ENCODE results near the gene ELP6.

Gene ELP6

DNA sequence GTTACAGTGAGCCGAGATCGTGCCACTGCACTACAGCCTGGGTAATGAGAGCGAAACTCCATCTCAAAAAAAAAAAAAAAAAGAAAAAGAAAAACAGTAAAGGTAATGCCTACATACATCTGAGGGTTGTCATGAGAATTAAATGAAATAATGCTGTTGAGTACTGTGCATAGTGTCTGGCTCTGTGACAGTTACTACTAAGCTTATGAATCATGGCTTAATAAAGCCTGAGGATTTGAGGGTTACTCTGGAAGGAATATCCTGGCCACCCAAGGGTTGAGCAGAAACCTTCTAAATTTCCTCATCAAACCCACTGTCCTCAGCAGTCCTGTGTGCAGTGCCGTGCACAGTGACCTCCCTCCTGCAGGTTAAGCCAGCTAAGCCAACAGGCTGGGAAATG lies 26.8 kb upstream of the ELP6 start:
- Histone ChIP-seq H3K9me3 (ENCODE audit: low read length) (no peaks in the 10 kb centered on the region), H2AFZ (ENCODE audit: low read length) (no peak overlapping the region), H3K27ac (ENCODE audit: low read depth, low read length, poor library complexity, severe bottlenecking) (no peak overlapping the region), H3K36me3 (ENCODE audit: insufficient read depth, low read length) (no peaks in the 10 kb centered on the region), H3K9ac (ENCODE audit: low read length) (no peak overlapping the region), H3K4me1 (ENCODE audit: insufficient read depth, low read length, severe bottlenecking) (no peaks in the 10 kb centered on the region), H3K4me3 (ENCODE audit: low read depth, low read length, poor library complexity, severe bottlenecking) (no peak overlapping the region), H3K9me2 (ENCODE audit: low read depth, low read length) (no peaks in the 10 kb centered on the region), H3K79me2 (ENCODE audit: insufficient read depth, low read length) (no peaks in the 10 kb centered on the region), H3K4me2 (ENCODE audit: low read length) (no peak overlapping the region), H4K20me1 (ENCODE audit: insufficient read depth, low read length) (no peaks in the 10 kb centered on the region), H3K27me3 (ENCODE audit: insufficient read depth, low read length) (peaks cover 5% of the 10 kb centered on the region; the same call in 1 of the 2 replicates), H3F3A (ENCODE audit: insufficient read depth, low read length) (no peaks in the 10 kb centered on the region)
- no peak for TF ChIP-seq EZH2 (IDR thresholded peaks at IDR 0.05; ENCODE audit: borderline replicate concordance, low read length)
- TF ChIP-seq, protein P1, sequence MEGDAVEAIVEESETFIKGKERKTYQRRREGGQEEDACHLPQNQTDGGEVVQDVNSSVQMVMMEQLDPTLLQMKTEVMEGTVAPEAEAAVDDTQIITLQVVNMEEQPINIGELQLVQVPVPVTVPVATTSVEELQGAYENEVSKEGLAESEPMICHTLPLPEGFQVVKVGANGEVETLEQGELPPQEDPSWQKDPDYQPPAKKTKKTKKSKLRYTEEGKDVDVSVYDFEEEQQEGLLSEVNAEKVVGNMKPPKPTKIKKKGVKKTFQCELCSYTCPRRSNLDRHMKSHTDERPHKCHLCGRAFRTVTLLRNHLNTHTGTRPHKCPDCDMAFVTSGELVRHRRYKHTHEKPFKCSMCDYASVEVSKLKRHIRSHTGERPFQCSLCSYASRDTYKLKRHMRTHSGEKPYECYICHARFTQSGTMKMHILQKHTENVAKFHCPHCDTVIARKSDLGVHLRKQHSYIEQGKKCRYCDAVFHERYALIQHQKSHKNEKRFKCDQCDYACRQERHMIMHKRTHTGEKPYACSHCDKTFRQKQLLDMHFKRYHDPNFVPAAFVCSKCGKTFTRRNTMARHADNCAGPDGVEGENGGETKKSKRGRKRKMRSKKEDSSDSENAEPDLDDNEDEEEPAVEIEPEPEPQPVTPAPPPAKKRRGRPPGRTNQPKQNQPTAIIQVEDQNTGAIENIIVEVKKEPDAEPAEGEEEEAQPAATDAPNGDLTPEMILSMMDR (IDR thresholded peaks at IDR 0.05; ENCODE audit: low read length), result no peak

DNA sequence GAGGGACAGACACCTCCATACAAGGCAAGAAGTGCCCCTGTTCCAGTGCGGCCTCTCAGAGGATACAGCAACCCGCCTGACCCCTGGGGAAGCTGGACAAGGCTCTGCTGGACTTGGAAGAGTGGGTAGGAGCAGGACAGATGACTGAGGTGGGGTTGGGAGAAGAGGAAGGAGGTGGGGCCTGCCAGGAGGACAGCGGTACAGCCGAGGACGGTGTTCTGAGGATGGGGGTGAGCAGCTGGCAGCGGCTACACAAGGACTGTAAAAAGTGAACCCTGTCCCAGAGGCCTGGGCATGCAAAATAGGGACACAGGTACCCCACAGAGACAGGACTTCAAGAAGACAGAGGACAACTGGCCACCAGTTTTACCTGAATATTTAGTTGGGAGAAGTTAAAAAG lies 23.5 kb upstream of the ELP6 start:
- no peak overlapping the region for H2AFZ ChIP-seq (ENCODE audit: low read length)

DNA sequence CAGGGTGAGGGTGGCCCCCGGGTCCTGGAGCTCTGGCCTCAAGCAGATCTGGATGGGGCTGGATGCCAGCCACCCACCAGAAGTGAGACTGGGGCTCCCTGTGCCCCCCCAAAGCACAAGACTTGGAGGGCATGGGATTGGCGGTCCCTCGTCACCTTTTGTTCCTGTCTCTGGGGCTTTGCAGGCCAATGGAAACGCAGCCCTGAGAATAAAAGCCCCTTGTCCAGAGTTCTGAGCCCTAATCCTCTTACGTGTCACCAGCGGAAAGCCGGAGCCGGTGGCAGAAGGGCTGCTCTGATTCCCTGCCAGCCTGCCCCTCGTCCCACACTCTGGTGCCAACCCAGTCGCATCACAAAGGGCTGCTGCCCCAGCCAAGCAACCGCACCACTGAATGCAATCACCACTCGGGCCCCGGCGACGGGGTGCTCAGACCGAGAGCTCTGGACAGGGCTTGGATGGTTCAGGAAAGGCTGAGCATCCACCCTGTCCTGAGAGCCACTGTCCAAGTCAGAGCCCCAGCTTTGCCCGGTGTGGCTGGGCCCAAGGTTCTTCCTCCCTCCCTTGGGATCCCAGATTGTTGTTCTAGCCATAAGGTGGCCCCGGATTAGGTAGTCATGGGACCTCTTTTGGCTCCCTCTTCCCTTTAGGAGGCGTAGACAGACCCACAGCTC lies 22.8 kb upstream of the ELP6 start:
- H2AFZ ChIP-seq (ENCODE audit: low read length), result no peak overlapping the region
- H3K27me3 ChIP-seq (ENCODE audit: insufficient read depth, low read length), result peaks cover 8% of the 10 kb centered on the region; the same call in 1 of the 2 replicates
- H4K20me1 ChIP-seq (ENCODE audit: insufficient read depth, low read length), result no peaks in the 10 kb centered on the region
- no peak overlapping the region for H3K9ac ChIP-seq (ENCODE audit: low read length)
- no peaks in the 10 kb centered on the region for H3K36me3 ChIP-seq (ENCODE audit: insufficient read depth, low read length)
- H3K9me3 ChIP-seq (ENCODE audit: low read length), result no peaks in the 10 kb centered on the region
- no peaks in the 10 kb centered on the region for H3K4me1 ChIP-seq (ENCODE audit: insufficient read depth, low read length, severe bottlenecking)
- no peaks in the 10 kb centered on the region for H3F3A ChIP-seq (ENCODE audit: insufficient read depth, low read length)
- no peak overlapping the region for H3K4me3 ChIP-seq (ENCODE audit: low read depth, low read length, poor library complexity, severe bottlenecking)
- H3K27ac ChIP-seq (ENCODE audit: low read depth, low read length, poor library complexity, severe bottlenecking), result no peak overlapping the region
- TF ChIP-seq, protein P1 (IDR thresholded peaks at IDR 0.05; ENCODE audit: low read length), result no peak
- TF ChIP-seq EZH2 (IDR thresholded peaks at IDR 0.05; ENCODE audit: borderline replicate concordance, low read length), result no peak
- H3K79me2 ChIP-seq (ENCODE audit: insufficient read depth, low read length), result no peaks in the 10 kb centered on the region
- H3K9me2 ChIP-seq (ENCODE audit: low read depth, low read length), result no peaks in the 10 kb centered on the region
- no peak overlapping the region for H3K4me2 ChIP-seq (ENCODE audit: low read length)

More for the DNA sequence above, 23.5 kb upstream of the ELP6 start:
- Histone ChIP-seq H3K27ac (ENCODE audit: low read depth, low read length, poor library complexity, severe bottlenecking) (no peak overlapping the region), H3F3A (ENCODE audit: insufficient read depth, low read length) (no peaks in the 10 kb centered on the region), H3K4me3 (ENCODE audit: low read depth, low read length, poor library complexity, severe bottlenecking) (no peak overlapping the region), H3K9me2 (ENCODE audit: low read depth, low read length) (no peaks in the 10 kb centered on the region), H3K27me3 (ENCODE audit: insufficient read depth, low read length) (peaks cover 8% of the 10 kb centered on the region; the same call in 1 of the 2 replicates), H3K9me3 (ENCODE audit: low read length) (no peaks in the 10 kb centered on the region), H3K4me2 (ENCODE audit: low read length) (no peak overlapping the region), H3K9ac (ENCODE audit: low read length) (no peak overlapping the region), H4K20me1 (ENCODE audit: insufficient read depth, low read length) (no peaks in the 10 kb centered on the region), H3K4me1 (ENCODE audit: insufficient read depth, low read length, severe bottlenecking) (no peaks in the 10 kb centered on the region), H3K79me2 (ENCODE audit: insufficient read depth, low read length) (no peaks in the 10 kb centered on the region), H3K36me3 (ENCODE audit: insufficient read depth, low read length) (no peaks in the 10 kb centered on the region)
- no peak for TF ChIP-seq EZH2 (IDR thresholded peaks at IDR 0.05; ENCODE audit: borderline replicate concordance, low read length)
- TF ChIP-seq, protein P1 (IDR thresholded peaks at IDR 0.05; ENCODE audit: low read length), result no peak
